ENCODE measurements around the gene TENT5C.

The TENT5C gene

DNA sequence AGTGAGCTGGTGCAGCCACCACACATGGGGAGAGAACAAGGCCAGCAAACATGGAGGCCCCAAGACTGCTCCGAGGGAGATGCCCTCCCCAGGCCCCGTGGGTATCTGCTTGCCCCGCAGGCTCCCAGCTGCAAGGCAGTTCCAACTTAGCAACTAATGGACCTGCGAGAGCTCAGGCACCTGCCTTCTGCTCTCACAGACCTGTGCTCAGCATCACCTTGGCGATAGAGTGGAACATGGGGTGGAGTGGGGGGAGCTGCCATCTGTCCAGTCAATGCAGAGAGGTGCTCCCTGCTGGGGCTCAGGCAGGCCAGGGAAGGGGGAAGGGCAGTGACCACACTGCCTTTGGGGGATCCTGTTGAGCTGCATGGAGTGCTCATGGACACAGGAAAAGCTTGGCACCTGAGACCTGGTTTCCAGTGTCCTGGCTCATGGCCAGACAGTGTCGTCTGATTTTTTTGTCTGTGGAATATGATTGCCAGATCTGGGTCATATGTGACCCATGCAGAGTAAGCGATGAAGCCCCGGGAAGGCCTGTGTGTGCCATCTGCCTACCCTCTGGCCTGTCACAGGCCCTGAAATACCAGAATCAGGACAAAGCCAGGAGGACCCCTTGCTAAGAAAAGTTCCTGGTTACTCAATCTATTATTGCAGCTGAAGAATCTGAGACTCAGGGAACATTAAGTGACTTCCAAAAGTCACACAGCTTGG, 39.9 kb upstream of the TENT5C start:
- no peak for DNase-seq (ENCODE audit: low read depth in 1 of 2, low spot score in 1 of 2)
- in situ Hi-C loops (cut with HindIII; ENCODE audit: low pct_unique_long_range_greater_than_20kb, low sequenced_read_pairs): no loop called here
- no peak for TF ChIP-seq JUND (IDR thresholded peaks at IDR 0.05; ENCODE audit: low read depth)

GRCh38 chr1:117566556-117566955, 39.3 kb upstream of the TENT5C start:
- DNase-seq (ENCODE audit: low read depth in 1 of 2, low spot score in 1 of 2): no peak
- in situ Hi-C loops (cut with HindIII; ENCODE audit: low pct_unique_long_range_greater_than_20kb, low sequenced_read_pairs): no loop called here
- no peak for TF ChIP-seq JUND (IDR thresholded peaks at IDR 0.05; ENCODE audit: low read depth)

- DNase-seq (ENCODE audit: low read depth in 1 of 2, low spot score in 1 of 2): no peak
- in situ Hi-C loops (cut with HindIII; ENCODE audit: low pct_unique_long_range_greater_than_20kb, low sequenced_read_pairs): no loop called here
- TF ChIP-seq JUND (IDR thresholded peaks at IDR 0.05; ENCODE audit: low read depth): no peak
These were observed 38.4 kb upstream of the TENT5C start for GRCh38 chr1:117567435-117567834.

DNA sequence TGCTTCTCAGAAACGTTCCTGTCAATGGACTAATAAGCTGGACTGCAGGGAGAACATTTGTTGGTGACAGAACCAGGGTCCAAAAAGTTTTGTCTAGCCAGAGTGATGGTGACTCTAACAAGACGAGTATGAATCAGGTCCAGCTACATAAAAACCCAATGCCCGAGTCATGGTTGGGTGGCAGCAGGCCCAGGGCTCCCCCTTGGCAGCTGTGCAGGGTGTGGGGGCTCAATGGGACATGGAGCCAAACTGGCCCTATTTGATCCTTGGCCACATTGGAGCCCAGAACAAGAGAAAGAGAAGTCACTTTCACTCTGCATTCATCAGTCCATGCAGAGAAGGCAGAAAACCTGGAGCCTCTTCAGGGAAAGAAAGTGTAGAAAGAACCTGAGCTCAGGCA, 37.9 kb upstream of the TENT5C start:
- in situ Hi-C loops (cut with HindIII; ENCODE audit: low pct_unique_long_range_greater_than_20kb, low sequenced_read_pairs): no loop called here
- no peak for TF ChIP-seq JUND (IDR thresholded peaks at IDR 0.05; ENCODE audit: low read depth)

GRCh38 chr1:117568999-117569398, 36.8 kb upstream of the TENT5C start:
- in situ Hi-C loops (cut with HindIII; ENCODE audit: low pct_unique_long_range_greater_than_20kb, low sequenced_read_pairs): no loop called here
- DNase-seq (ENCODE audit: low read depth in 1 of 2, low spot score in 1 of 2): no peak
- no peak for TF ChIP-seq JUND (IDR thresholded peaks at IDR 0.05; ENCODE audit: low read depth)

More for the DNA sequence above, 37.9 kb upstream of the TENT5C start:
- DNase-seq (ENCODE audit: low read depth in 1 of 2, low spot score in 1 of 2): no peak

GRCh38 chr1:117569856-117570255, 36.0 kb upstream of the TENT5C start:
- no peak for TF ChIP-seq JUND (IDR thresholded peaks at IDR 0.05; ENCODE audit: low read depth)
- in situ Hi-C loops (cut with HindIII; ENCODE audit: low pct_unique_long_range_greater_than_20kb, low sequenced_read_pairs): no loop called here
- no peak for DNase-seq (ENCODE audit: low read depth in 1 of 2, low spot score in 1 of 2)

DNA sequence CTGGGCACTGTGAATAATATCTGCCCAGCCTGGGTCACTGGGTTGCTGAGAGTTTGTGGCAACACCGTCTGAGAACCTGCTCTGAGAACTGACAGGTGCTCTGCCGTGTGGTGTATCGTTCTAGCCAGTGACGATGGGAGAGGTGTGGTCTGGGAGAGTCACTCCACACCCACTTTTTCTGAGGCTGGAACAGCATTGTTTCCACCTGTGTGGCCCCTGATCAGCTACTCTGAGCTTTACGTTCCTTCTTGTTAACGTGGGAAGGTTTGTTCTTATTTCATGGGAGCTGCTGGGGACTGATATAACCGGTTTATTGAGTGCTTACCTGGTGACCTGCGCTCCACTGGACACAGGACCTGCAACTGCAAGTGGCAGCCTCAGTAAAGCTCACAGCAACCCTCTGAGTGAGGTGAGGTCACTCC, 34.8 kb upstream of the TENT5C start:
- in situ Hi-C loops (cut with HindIII; ENCODE audit: low pct_unique_long_range_greater_than_20kb, low sequenced_read_pairs): no loop called here
- peak; percentile 53 to 85 for DNase-seq (ENCODE audit: low read depth in 1 of 2, low spot score in 1 of 2)
- no peak for TF ChIP-seq JUND (IDR thresholded peaks at IDR 0.05; ENCODE audit: low read depth)

GRCh38 chr1:117571496-117571895, 34.4 kb upstream of the TENT5C start:
- in situ Hi-C loops (cut with HindIII; ENCODE audit: low pct_unique_long_range_greater_than_20kb, low sequenced_read_pairs): no loop called here
- TF ChIP-seq JUND (IDR thresholded peaks at IDR 0.05; ENCODE audit: low read depth): no peak
- DNase-seq (ENCODE audit: low read depth in 1 of 2, low spot score in 1 of 2): no peak

DNA sequence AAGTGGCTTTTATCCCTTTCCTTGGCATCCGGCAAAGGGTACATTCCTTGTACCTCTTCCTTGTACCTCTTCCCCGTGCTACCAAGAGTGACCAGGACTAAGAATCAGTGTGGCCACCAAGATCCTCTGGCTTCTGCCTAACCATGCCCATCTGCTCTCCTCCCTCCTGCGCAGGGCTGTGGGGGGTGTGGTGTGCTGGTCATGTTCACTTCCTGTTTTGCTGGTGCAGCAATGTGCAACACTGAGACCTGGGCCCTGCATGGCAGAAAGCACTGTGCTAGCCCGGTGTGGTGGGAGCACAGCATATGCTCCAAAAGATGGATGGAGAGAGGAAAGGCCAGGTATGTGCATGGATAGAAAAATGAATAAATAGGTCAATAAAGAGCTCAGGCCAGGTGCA, 33.3 kb upstream of the TENT5C start:
- no peak for TF ChIP-seq JUND (IDR thresholded peaks at IDR 0.05; ENCODE audit: low read depth)
- in situ Hi-C loops (cut with HindIII; ENCODE audit: low pct_unique_long_range_greater_than_20kb, low sequenced_read_pairs): no loop called here
- DNase-seq (ENCODE audit: low read depth in 1 of 2, low spot score in 1 of 2): no peak

DNA sequence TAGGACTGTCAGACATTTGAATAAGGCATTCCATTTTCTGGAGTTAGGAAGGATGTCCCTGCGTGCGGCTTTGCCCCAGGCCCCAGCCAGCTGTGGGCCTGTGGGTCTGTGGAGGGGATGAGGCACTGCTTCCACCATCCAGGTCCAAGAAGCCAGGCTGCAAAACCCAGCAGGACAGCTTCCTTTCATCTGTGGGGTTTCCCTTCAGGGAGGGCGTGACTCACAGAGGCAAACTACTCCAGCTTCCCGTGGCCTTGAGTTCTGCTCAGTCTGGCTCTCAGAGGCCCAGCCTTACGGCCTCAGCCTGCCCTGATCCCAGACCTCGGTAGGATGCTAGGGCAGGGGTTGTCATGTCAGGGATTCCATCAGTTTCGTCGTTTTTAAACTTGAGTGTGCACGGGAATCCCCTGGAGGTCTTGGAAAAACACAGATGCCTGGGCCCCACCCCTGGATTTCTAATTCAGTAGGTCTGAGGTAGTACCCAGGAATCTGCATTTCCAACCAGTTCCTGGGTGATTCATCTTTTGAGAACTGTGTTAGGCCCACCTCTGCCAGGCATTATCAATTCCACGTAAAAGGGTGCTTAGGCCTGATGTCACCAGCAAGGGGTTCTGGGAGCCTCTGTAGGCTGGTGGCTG, 32.3 kb upstream of the TENT5C start:
- no peak for DNase-seq (ENCODE audit: low read depth in 1 of 2, low spot score in 1 of 2)
- TF ChIP-seq JUND (IDR thresholded peaks at IDR 0.05; ENCODE audit: low read depth): no peak
- in situ Hi-C loops (cut with HindIII; ENCODE audit: low pct_unique_long_range_greater_than_20kb, low sequenced_read_pairs): no loop called here

- no peak for TF ChIP-seq JUND (IDR thresholded peaks at IDR 0.05; ENCODE audit: low read depth)
- in situ Hi-C loops (cut with HindIII; ENCODE audit: low pct_unique_long_range_greater_than_20kb, low sequenced_read_pairs): no loop called here
- DNase-seq (ENCODE audit: low read depth in 1 of 2, low spot score in 1 of 2): peak in 1 of 2 experiments; percentile 38
These were observed 31.6 kb upstream of the TENT5C start for GRCh38 chr1:117574161-117574835.

DNA sequence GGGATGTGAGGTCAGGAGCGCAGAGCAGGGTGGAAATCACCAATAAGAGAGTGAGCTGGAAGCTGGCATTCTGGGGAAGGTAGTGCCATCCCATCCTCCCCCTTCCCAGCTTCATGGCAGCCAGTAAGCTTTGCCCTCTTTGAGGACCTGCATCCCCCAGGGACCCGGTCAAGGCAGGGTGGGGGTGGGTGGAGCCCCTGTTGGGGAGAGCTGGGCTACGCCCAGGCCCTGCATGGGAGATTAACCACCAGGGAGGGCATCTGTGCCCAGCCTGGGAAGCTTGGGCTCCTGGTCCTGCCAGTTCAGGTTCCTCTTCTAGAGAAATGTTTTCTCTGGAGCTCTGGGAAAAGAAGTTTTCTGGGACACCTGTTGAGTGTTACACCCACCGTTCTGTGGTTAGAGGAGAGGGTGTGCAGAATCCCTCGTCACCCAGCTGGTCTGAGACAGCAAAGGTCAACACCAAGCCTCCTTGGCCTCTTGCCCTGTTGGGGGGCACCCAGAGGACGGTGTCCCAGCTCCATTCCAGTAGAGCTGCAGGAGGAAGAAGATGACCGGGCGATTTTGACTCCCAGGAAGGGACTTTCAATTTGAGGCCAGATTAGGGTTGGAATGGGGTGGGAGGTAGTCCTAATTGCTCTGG, 30.1 kb upstream of the TENT5C start:
- TF ChIP-seq JUND (IDR thresholded peaks at IDR 0.05; ENCODE audit: low read depth): no peak
- in situ Hi-C loops (cut with HindIII; ENCODE audit: low pct_unique_long_range_greater_than_20kb, low sequenced_read_pairs): no loop called here
- no peak for DNase-seq (ENCODE audit: low read depth in 1 of 2, low spot score in 1 of 2)

GRCh38 chr1:117576236-117576635, 29.6 kb upstream of the TENT5C start:
- TF ChIP-seq JUND (IDR thresholded peaks at IDR 0.05; ENCODE audit: low read depth): no peak
- DNase-seq (ENCODE audit: low read depth in 1 of 2, low spot score in 1 of 2): no peak
- in situ Hi-C loops (cut with HindIII; ENCODE audit: low pct_unique_long_range_greater_than_20kb, low sequenced_read_pairs): no loop called here

Measured in T47D (cell line).